ENCODE data around the gene MTCP1.

Gene MTCP1

GRCh38 chrX:155053656-155054055, 17.3 kb downstream of the MTCP1 start:
- DNase-seq (ENCODE audit: low spot score), result no peak

- no peak for DNase-seq (ENCODE audit: low spot score)
These were observed 18.0 kb downstream of the MTCP1 start for GRCh38 chrX:155052738-155053498.

DNA sequence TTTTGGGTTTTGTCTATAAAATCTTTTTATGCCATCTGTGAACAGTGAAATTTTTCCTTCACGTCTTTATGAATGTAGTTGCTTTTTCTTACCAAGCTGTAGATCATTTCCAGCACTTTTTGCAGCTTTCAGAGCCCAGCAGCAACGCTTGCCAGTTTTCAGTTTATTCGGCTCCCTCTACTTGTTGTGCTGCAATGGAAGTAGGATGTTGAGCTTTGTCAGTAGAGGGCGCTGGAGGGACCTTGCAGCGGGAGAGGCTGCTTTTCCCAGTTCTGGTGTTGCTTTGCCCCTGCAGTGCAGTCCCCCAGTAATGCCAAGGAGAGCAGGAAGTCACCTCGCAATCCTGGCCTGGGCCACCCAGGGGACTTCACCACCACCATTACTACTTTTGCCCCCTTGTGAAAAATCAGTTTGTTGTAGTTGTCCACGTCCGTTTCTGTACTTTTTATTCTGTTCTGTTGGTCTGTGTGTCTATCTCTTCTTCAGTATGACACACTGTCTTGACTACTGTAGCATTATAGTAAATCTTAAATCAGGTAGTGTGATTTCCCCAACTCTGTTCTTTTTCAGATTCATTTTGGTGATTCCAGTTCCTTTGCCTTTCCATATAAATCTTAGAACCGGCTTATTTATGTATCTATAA, 21.8 kb downstream of the MTCP1 start:
- peak; percentile 33 for DNase-seq (ENCODE audit: low spot score)

DNA sequence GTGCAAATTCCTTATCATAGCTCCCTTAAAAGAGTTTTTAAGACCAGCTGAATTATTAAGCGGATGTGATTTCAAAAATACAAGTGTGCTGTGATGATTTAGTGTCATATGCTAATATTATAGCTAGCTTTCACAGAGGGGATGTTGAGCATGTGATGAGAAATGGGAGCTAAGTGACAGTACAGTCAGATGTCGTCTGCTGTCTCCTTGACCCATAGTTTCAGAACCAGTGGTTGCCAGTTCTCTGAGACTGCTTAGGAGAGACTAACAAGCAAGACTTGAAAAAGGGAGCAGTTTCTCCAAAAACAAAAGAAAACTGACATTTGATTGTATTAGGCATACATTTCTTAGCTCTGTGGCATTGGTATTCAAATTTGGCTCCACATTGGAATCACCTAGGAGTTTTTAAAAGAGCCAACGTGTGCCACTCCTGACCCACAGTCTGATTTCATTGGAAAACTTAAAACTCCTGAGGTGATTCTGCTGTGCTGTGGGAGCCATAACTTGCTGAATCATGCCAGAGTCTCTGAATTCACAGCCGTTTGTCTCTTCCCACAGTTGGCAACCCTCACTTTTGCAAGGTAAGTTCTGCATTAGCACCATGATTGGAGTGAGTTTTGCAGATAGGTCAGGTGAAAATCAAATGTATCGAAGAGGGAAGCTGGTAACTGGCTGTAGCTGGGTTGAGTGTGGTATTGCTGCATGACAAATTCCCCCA, 24.0 kb downstream of the MTCP1 start:
- DNase-seq (ENCODE audit: low spot score), result no peak

- no peak for DNase-seq (ENCODE audit: low spot score)
These were observed 24.7 kb downstream of the MTCP1 start for GRCh38 chrX:155046129-155046810.

DNA sequence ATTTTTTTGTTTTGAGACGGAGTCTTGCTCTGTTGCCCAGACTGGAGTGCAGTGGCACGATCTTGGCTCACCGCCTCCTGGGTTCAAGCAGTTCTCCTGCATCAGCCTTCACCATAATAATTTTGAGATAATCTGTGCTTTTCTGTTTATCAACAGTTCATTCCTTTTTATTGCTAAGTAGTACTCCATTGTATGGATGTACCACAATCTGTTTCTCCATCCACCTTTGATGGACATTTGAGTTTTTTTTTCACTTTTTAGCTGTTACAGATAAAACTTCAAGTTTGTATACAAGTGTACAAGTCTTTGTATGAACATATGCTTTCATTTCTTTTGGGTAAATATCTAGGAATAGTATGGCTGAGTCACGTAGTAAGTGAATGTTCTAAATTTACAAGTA, 35.2 kb downstream of the MTCP1 start:
- no peak for DNase-seq (ENCODE audit: low spot score)

DNA sequence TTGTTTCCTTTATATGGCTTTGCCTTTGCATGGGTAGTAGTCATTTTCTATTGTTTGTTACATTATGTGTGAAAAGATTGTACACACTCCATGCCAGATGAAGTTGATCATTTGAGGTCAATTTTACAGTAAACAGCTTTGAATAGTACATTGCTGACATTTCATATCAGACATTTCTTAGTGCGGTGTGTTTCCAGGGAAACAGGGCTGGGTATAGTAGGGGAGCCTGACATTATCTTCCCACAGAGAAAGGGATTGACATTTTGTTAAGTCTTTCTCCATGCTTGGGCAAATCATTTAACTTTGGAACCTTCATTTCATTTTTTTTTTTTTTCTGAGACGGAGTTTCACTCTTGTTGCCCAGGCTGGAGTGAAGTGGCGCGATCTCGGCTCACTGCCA, 39.3 kb downstream of the MTCP1 start:
- DNase-seq (ENCODE audit: low spot score), result no peak

DNA sequence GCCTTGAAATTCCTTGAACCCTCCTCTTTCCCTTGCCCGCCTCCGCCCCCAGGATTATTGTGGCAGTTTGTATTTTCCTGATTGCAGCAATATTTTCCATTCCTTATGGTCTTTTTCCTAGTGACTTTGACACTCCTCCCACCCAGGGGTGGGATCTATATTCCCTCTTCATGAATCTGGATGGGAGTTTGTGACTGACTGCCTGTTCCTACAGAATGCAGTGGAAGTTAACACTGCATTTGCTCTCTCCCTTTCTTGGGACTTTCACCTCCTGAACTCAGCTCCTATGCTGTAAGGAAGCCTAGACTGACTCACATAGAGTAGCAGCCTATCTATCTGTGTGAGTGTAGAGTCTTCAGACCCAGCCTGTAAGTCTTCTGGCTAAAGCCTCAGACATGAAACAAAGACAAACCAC, 42.1 kb downstream of the MTCP1 start:
- DNase-seq (ENCODE audit: low spot score), result peak; percentile 10

DNA sequence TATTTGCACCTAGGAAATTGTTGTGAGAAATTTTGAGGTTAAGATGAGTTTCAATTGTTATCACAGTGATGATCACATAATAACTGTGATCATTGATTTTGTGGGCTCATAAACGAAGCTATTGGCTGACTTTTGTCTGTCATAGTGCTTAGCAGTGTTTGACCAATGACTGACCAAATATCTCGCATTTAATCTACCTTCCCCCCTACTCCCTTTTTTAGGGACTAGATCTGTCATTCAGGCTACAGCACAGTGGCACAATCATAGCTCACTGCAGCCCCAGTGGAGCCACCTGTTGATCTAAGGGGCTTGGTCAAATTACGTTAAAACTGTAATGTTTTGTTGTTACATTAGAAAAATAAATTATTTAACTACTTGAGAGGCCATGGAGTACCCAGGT, 42.8 kb downstream of the MTCP1 start:
- no peak for DNase-seq (ENCODE audit: low spot score)

DNA sequence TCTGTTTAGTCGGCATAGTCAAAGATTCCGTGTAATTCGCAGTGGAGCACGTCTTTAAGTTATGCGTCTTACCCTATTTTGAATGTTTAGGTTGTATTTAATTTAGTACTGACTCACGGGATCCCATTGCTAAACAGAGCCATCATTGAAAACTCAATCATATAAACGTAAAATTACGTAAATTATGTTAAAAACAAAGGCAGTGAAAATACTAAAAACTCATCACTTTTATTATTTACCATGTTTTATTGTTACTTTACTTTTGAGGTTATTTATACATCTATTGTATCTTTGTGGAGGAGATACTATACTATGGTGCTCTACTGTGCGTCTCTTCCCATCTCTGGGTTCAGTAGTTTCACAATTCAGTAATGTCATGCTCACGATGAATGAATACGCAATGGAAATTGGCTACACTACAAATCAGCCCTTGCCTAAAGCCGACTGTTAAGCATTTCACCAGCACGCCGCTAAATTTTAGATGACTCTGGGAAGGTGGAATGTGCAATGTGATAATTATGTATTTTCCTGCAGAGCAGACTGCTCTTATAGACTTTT, 43.3 kb downstream of the MTCP1 start:
- DNase-seq (ENCODE audit: low spot score), result peak; percentile 18

- DNase-seq (ENCODE audit: low spot score), result peak; percentile 95
These were observed 44.0 kb downstream of the MTCP1 start, which contains the start of gene FUNDC2 for GRCh38 chrX:155026727-155027508. FUNDC2 (plus strand) TSS chrX:155026844; CDS start chrX:155026939, 95 bp downstream.

DNA sequence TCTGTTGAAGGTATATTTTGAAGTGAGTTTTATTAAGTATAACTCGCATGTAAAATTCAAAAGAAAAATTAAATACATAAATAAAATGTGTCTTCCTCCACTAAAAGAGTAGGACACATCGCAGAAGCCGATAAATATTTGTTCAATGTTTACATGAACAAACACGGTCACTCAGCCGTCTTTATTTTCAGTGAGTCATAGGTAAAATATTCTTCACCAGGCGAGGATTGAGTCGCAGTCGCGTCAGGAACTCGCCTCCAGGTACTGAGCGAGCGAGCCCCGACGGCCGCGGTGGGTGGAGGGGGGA, 44.6 kb downstream of the MTCP1 start:
- DNase-seq (ENCODE audit: low spot score), result no peak

- DNase-seq (ENCODE audit: low spot score), result no peak
These were observed 46.8 kb downstream of the MTCP1 start for GRCh38 chrX:155023907-155024833.

DNA sequence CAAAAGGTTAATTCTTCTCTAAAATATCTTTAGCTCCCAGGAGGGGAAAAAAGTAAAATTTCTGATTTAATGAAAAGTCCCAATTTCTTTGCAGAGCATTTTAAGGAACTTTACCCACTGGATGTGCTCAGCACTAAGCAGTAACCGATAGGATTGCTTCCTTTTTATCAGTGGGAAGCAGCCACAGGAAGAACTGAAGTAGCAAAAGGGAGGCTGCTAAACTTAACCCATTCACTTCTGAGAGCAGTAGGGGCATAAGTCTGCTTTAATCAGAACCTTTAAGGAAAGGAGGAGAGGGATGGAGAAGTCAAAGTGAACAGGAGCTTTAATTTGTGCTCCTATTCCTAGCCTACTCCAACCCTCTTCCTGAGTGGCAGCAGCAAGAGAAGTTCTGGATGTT, 48.4 kb downstream of the MTCP1 start, which contains the start of gene F8:
Gene F8 (minus strand): TSS at position 139 of the 400 bp plus-strand sequence. CDS start 171 bp downstream, outside the sequence.
- no peak for DNase-seq (ENCODE audit: low spot score)

DNA sequence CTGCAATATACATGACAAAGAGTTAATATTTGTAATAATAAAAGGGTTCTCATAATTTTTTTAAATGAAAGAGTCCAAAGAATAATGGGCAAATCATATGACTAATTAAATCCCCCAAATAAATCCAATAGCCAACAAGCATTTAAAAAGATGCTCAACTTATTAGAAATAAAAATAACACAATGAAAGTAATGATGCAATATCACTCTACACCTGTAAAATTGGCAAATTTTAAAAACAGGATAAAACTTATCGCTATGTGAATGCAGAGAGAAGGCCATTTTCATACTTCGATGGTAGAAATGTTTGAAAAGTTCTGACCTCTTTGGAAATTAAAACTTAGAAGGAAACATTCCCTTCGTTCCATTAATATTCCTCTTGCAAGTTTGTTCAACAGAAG, 50.3 kb downstream of the MTCP1 start:
- DNase-seq (ENCODE audit: low spot score), result no peak

Measured in GM03348 (cell line).